Measurements from ENCODE around the gene MICAL1. TPM values are rescaled to one million over a fixed set of nuclear protein-coding genes. Genes with fewer than 3 reads are reported as not detected.

Gene MICAL1
- total RNA-seq, 2 experiments from 2014 or later, result 106 to 107 TPM

- no peak overlapping the region for H3K4me3 Mint-ChIP-seq
- DNase-seq, result no peak
- no peaks in the 10 kb centered on the region for H3K27me3 Mint-ChIP-seq
- no peak overlapping the region for H3K4me3 ChIP-seq (ENCODE audit: low read length)
- peaks cover 72% of the 10 kb centered on the region for H3K36me3 Mint-ChIP-seq (ENCODE audit: low read depth)
- H3K4me1 ChIP-seq (ENCODE audit: insufficient read depth, low read length), result peaks cover 56% of the 10 kb centered on the region
- no peaks in the 10 kb centered on the region for H3K9me3 ChIP-seq (ENCODE audit: control insufficient read depth in 1 of 2, insufficient read depth in 1 of 2, low read length in 2 of 2)
- intact Hi-C loops (cut with DNase I, micrococcal nuclease), result no loop called here
- H3K4me1 Mint-ChIP-seq (ENCODE audit: low read depth), result peaks cover 51% of the 10 kb centered on the region
- H3K27ac Mint-ChIP-seq, result peak overlapping the region; percentile 27
- ATAC-seq (ENCODE audit: poor library complexity), result no peak
- POLR2A ChIA-PET, result interaction anchor here (8.2 kb wide), 1 partner anchor 11 kb away, joined by 137 read pairs; the partner anchor contains the start of gene MICAL1
- peaks cover 54% of the 10 kb centered on the region for H3K36me3 ChIP-seq (ENCODE audit: insufficient read depth, low read length)
- TF ChIP-seq, protein P1, sequence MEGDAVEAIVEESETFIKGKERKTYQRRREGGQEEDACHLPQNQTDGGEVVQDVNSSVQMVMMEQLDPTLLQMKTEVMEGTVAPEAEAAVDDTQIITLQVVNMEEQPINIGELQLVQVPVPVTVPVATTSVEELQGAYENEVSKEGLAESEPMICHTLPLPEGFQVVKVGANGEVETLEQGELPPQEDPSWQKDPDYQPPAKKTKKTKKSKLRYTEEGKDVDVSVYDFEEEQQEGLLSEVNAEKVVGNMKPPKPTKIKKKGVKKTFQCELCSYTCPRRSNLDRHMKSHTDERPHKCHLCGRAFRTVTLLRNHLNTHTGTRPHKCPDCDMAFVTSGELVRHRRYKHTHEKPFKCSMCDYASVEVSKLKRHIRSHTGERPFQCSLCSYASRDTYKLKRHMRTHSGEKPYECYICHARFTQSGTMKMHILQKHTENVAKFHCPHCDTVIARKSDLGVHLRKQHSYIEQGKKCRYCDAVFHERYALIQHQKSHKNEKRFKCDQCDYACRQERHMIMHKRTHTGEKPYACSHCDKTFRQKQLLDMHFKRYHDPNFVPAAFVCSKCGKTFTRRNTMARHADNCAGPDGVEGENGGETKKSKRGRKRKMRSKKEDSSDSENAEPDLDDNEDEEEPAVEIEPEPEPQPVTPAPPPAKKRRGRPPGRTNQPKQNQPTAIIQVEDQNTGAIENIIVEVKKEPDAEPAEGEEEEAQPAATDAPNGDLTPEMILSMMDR (IDR thresholded peaks at IDR 0.05), result no peak
- H3K27ac ChIP-seq (ENCODE audit: low read depth in 1 of 2, low read length in 2 of 2), result no peak overlapping the region
- CTCF ChIA-PET, result interaction anchor here (0.8 to 1.0 kb wide), 2 partner anchors 9 to 35 kb away, joined by 3 to 4 read pairs; no protein-coding TSS in a partner anchor
- no peaks in the 10 kb centered on the region for H3K27me3 ChIP-seq (ENCODE audit: control insufficient read depth in 1 of 2, insufficient read depth in 2 of 2, low read length in 2 of 2)
- H3K9me3 Mint-ChIP-seq, result no peaks in the 10 kb centered on the region
Observed at GRCh38 chr6:109445382-109445781, 10.2 kb downstream of the MICAL1 start.

DNA sequence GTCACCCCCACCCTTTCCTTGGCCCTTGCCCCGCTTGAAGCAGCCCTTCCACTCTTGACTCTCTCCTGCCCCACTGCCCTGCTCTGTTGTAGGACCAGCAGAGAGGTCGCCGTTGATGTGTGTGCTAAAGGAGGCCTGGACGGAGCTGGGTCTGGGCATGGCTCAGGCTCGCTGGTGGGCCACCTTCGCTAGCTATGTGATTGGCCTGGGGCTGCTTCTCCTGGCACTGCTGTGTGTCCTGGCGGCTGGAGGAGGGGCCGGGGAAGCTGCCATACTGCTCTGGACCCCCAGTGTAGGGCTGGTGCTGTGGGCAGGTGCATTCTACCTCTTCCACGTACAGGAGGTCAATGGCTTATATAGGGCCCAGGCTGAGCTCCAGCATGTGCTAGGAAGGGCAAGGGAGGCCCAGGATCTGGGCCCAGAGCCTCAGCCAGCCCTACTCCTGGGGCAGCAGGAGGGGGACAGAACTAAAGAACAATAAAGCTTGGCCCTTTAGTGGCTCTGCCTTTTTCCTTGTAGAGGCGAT lies 12.1 kb downstream of the MICAL1 start:
- Mint-ChIP-seq H3K36me3 (ENCODE audit: low read depth) (peaks cover 61% of the 10 kb centered on the region), H3K9me3 (no peaks in the 10 kb centered on the region), H3K27me3 (no peaks in the 10 kb centered on the region), H3K4me1 (ENCODE audit: low read depth) (peaks cover 38% of the 10 kb centered on the region), H3K27ac (peak overlapping the region; percentile 93), H3K4me3 (peak overlapping the region; percentile 38)
- no peaks in the 10 kb centered on the region for H3K9me3 ChIP-seq (ENCODE audit: control insufficient read depth in 1 of 2, insufficient read depth in 1 of 2, low read length in 2 of 2)
- H3K4me3 ChIP-seq (ENCODE audit: low read length), result no peak overlapping the region
- no peak for ATAC-seq (ENCODE audit: poor library complexity)
- TF ChIP-seq, protein P1 (IDR thresholded peaks at IDR 0.05), result no peak
- ChIA-PET CTCF (interaction anchor here (0.6 to 5.6 kb wide), 3 partner anchors 11 to 761 kb away, joined by 4 to 42 read pairs (median 29); partner anchors contain the start of genes CD164 and MICAL1), POLR2A (interaction anchor here (0.9 to 8.2 kb wide), 4 partner anchors 13 to 61 kb away, joined by 3 to 137 read pairs (median 52); partner anchors contain the start of genes CD164 and MICAL1)
- peaks cover 47% of the 10 kb centered on the region for H3K4me1 ChIP-seq (ENCODE audit: insufficient read depth, low read length)
- H3K36me3 ChIP-seq (ENCODE audit: insufficient read depth, low read length), result peaks cover 54% of the 10 kb centered on the region
- no peak overlapping the region for H3K27ac ChIP-seq (ENCODE audit: low read depth in 1 of 2, low read length in 2 of 2)
- intact Hi-C loops (cut with DNase I, micrococcal nuclease), result loop anchor here (5.0 kb wide), 3 partner anchors 256 to 886 kb away; partner anchors contain the start of gene CEP57L1 (in 1 of the 2)
- no peaks in the 10 kb centered on the region for H3K27me3 ChIP-seq (ENCODE audit: control insufficient read depth in 1 of 2, insufficient read depth in 2 of 2, low read length in 2 of 2)
- peak in 1 of 14 experiments; percentile 18 for DNase-seq

DNA sequence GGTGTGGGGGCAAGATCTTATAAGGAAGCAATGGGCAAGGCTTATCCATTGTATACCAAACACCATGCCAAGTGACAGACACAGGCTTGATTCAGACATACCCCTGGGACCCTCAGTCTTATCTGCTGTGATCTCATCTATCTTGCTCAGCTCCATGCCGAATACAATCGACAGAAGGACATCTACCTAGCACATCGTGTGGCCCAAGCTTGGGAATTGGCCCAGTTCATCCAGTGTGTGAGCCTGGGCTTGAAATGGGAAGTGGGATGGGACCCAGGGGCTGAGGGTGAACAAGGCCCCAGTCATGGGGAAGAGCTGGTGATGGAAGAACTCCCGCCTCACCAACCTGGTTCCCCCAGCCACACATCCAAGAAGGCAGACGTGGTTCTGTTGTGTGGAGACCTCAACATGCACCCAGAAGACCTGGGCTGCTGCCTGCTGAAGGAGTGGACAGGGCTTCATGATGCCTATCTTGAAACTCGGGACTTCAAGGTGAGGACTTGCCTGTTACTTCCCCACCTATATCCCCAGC lies 13.1 kb downstream of the MICAL1 start:
- Mint-ChIP-seq H3K4me3 (peak overlapping the region; percentile 95), H3K27ac (peak overlapping the region; percentile 93), H3K27me3 (no peaks in the 10 kb centered on the region), H3K4me1 (ENCODE audit: low read depth) (peaks cover 28% of the 10 kb centered on the region), H3K9me3 (no peaks in the 10 kb centered on the region), H3K36me3 (ENCODE audit: low read depth) (peaks cover 52% of the 10 kb centered on the region)
- ATAC-seq (ENCODE audit: poor library complexity) (no peak), DNase-seq (peak in 1 of 14 experiments; percentile 25)
- H3K27me3 ChIP-seq (ENCODE audit: control insufficient read depth in 1 of 2, insufficient read depth in 2 of 2, low read length in 2 of 2), result no peaks in the 10 kb centered on the region
- no peak overlapping the region for H3K4me3 ChIP-seq (ENCODE audit: low read length)
- H3K27ac ChIP-seq (ENCODE audit: low read depth in 1 of 2, low read length in 2 of 2), result peak overlapping the region; percentile 29 to 74
- CTCF ChIA-PET, result interaction anchor here (1.2 to 5.6 kb wide), 5 partner anchors 8 to 255 kb away, joined by 4 to 42 read pairs (median 17); partner anchors contain the start of genes CD164 and MICAL1
- POLR2A ChIA-PET, result interaction anchor here (2.0 to 8.2 kb wide), 7 partner anchors 7 to 597 kb away, joined by 6 to 137 read pairs (median 24); partner anchors contain the start of genes CD164, MICAL1 and ZBTB24
- H3K36me3 ChIP-seq (ENCODE audit: insufficient read depth, low read length), result peaks cover 51% of the 10 kb centered on the region
- TF ChIP-seq, protein P1 (IDR thresholded peaks at IDR 0.05), result no peak
- intact Hi-C loops (cut with DNase I, micrococcal nuclease), result loop anchor here (5.0 kb wide), 3 partner anchors 255 to 885 kb away; partner anchors contain the start of gene CEP57L1 (in 1 of the 2)
- H3K4me1 ChIP-seq (ENCODE audit: insufficient read depth, low read length), result peaks cover 39% of the 10 kb centered on the region
- no peaks in the 10 kb centered on the region for H3K9me3 ChIP-seq (ENCODE audit: control insufficient read depth in 1 of 2, insufficient read depth in 1 of 2, low read length in 2 of 2)
